ENCODE measurements around the gene SLC6A18.

Gene SLC6A18

DNA sequence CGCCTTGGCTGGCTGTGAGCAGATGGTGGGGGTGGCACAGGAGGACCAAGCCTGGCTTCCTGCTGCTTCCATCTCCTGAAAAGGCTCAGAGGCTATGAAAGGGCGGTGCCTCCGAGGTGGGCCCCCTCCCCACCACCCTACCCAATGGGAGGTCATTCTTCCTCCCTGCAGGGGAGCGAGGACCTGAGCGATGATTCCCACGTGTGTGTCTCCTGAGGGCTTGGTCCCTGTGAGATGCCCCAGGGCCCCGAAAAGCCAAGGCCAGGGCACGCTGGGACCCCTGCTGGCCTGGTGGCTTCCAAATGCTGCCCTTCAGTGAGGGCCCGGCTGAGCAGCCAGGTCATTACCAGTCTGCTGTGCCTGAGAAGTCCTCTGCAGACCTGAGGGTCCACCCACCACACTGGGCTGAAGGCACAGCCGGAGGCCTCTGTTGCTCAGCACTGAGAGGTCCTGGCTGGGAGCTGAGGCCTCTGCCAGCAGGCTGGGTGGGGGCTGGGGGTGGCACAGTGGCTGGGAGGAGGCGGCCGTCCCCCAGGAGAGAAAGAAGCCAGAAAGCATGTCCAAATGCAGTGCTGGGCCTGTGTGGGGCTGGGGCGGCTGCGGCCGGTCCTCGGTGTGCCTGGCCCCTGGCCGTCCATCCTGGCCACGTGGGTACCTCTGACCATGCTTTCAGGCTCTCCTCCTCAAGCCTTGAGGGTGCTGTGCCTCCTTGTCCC is 37.8 kb upstream of the SLC6A18 start:
- peak in 1 of 3 experiments; percentile 24 for DNase-seq

DNA sequence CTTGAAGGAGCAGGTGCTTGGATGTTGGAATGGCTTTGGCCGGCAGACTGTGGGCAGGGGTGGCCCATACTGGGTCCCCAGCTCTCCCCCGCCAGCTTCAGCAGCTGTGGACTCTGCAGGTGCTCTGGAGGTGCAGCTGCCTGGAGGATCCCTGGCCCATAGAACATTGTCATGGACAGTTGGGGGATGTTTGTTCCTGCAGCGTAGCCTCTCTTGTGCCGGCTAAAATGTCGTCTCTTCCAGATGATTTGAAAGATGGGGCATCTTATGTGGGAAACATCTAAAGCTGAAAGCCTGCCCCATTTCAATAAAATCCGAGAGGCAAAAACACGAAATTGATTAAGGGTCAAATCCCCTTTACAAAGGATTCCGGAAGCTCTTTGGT is 37.2 kb upstream of the SLC6A18 start:
- no peak for DNase-seq

DNA sequence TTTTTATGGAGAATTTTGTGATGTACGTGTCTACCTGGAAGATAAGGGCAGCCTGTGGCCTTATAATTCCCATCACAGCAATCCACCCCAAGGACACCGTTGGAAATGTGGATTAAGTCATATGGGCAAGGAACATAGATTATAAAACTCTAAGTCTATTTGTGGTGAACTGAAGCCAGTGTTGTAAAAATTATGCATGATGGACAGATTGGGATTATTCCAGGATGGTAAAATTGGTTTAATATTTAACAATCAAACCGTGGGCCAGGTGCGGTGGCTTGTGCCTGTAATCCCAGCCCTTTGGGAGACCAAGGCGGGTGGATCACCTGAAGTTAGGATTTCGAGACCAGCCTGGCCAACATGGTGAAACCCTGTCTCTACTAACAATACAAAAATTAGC is 36.7 kb upstream of the SLC6A18 start:
- no peak for DNase-seq

DNA sequence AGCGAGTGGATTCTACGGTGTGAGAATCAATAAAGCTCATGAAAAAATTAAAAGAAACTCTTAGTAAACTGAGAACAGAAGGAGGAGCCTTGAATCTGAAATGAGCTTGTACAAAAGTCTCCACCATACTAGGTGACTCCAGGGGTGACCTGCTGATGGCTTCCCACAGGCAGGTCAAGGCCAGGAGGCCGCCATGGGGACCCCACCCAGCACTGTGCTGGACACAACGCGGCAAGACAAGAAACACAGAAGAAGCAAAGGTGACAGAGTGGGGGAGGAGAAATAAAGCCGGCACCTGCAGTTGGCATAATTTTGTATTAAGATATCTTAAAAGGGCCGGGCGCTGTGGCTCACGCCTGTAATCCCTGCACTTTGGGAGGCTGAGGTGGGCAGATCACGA is 35.9 kb upstream of the SLC6A18 start:
- no peak for DNase-seq

DNA sequence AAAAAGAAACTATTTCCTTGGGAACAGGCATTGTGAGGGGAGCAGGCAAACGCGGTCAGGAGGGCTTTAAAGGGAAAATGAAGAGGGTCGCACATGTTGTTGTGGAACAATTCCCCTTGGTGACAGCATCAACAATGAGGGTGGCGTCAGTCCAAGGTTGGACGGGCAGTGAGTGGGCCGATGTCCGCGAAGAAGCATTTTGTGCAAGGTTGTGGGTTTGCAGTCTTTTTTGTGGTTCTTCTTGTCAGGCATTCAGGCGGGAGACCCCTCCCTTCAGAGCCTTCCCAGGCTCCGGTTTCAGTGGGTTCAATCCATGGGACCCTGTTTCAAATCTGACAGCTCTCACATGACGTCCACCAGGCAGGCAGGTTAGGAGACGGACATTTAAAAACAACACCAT is 34.9 kb upstream of the SLC6A18 start:
- DNase-seq: no peak

DNA sequence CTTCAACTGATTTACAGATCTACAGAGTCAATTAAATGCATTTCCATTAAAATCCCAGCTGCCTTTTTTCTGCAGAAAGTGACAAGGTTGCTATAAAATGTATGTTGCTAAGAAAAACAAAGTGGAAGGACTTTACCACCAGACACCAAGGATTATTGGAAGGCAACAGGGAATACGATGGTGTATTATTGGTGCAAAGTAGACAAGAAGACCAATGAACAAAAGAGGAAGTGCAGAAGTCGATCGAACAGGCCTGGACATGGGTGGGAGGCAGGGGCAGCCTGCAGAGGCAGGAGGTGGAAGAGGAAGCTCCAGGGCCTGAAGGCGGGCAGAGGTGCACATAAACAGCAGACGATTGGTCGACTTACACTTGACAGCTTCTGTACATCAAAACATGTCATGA is 34.3 kb upstream of the SLC6A18 start:
- DNase-seq: no peak

DNA sequence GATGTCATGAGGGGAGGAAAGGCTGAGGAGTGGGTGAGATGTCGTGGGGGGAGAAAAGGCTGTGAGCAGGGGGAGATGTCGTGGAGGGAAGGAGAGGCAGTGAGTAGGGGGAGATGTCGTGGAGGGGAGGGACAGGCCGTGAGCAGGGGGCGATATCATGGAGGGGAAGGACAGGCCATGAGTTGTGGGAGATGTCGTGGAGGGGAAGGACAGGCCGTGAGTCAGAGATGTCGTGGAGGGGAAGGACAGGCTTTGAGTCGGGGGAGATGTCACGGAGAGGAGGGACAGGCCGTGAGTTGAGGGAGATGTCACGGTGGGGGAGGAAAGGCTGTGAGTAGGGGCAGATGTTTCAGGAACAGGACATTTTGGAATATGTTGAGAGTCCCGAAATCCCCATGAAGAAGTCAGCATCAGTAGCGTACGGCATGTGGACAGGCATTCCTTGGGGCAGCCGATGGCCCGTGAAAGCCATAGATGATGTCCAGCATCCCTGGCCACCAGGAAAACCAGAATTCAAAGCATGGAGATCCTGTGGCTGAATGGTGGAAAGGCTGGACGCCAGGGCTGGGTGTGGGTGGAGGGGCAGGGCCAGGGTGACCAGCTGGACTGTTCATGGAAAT is 32.1 kb upstream of the SLC6A18 start:
- DNase-seq: no peak

DNA sequence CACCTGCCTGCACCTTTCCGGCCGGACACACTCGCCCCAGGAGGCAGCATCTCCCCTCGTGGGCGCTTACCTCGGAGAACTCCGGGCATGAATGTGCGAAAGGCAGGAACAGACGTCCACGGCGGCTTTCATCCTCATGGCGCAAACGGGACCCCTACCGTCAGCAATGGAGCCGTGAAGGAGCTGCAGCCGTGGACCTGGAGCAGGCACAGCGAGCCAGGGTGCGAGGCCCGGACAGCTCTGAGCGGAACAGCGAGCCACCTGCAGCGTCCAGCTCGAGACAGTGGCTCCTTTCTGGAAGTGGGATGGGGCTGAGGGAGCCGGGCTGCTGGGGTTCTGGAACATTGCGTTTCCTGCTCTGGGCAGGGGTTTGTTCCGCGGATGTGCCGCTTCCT is 31.6 kb upstream of the SLC6A18 start:
- DNase-seq: no peak

DNA sequence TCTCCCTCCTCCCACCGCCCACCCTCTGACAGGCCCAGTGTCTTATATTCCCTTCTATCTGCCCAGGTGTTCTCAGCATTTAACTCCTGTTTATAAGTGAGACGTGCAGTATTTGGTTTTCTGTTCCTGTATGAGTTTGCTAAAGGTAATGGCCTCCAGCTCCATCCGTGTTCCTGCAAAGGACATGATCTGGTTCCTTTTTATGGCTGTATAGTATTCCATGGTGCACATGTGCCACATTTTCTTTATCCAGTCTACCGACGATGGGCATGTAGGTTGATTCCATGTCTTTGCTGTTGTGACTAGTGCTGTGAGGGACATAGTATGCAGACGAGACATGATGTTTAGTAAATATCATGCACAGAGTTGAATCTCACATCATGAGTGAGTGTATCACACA is 30.8 kb upstream of the SLC6A18 start:
- DNase-seq: no peak

DNA sequence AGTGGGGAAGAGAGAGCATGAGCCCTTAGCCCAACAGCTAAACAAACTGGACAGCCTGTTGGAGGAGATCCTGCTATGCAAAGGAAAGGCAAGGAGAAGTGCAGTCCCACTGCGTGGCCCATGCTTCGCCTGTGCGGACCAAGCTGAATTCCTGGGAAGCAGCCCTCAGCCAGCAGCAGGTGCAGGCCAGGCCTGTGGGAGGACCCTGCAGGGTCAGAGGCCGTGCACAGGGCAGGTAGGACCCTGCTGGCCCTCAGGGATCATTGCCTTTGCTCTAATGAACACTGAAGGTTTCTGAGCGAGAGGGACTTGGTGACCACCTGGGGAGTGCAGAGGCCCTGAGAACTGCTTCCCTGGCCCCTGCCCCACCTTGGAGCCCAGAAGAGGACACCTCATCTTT is 29.7 kb upstream of the SLC6A18 start:
- no peak for DNase-seq

DNA sequence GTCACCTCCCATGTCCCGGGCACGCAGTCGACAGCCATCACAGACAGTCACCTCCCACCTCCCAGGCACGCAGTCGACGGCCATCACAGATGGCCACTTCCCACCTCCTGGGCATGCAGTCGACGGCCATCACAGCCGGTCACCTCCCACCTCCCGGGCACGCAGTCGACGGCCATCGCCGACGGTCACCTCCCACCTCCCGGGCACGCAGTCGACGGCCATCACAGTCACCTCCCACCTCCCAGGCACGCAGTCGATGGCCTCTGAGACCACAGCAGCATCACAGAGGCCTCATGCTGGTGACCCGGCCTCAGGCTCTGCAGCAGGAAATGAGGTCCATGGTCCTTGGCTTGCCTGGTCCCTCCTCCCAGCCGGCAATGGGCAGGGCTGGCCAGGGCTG is 29.3 kb upstream of the SLC6A18 start:
- DNase-seq: no peak

DNA sequence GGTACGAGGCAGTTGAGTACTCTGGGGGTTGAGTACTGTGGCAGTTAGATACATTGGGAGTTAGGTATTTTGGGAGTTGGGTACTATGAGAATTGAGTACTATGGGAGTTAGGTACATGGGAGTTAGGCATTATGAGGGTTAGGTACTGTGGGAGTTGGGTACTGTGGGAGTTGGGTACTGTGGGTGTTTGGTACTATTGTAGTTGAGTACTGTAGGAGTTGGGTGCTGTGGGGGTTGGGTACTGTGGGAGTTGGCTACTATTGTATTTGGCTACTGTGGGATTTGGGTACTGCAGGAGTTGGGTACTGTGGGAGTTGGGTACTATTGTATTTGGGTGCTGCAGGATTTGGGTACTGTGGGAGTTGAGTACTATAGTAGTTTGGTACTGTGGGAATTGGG is 28.6 kb upstream of the SLC6A18 start:
- DNase-seq: no peak

DNA sequence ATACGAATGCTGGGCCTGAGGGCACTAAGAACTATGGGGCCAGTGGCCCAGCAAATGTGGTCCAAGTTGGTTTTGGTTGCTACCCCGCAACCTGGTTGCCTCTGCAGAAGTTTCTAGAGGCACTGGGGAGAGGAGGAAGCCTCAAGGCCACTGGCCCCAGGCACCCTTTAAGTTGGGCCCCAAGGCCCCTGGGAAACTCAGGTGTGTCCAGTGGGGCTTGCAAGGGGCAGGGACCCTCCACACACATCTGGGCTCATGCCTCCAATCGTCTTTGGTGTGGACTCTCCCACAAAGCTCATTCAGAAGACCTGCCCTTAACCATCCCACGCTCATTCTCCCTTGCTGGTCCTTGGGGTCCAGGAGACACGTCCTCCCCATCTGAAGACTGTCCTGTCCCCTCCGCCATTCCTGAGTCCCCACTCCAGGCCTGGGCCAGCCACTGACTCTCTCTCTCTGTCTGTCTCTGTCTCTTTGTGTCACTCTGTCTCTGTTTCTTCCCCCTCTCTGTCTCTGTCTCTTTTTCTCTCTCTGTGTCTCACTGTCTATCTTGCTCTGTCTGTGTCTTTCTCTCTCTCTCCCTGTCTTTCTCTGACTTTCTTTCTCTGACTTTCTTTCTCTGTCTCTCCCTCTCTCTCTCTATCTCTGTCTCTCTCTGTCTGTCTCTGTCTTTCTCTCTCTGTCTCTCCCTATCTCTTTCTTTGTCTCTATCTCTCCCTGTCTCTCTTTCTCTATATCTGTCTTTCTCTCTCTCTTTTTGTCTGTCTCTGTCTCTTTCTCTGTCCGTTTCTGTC is 27.1 kb upstream of the SLC6A18 start:
- no peak for DNase-seq

DNA sequence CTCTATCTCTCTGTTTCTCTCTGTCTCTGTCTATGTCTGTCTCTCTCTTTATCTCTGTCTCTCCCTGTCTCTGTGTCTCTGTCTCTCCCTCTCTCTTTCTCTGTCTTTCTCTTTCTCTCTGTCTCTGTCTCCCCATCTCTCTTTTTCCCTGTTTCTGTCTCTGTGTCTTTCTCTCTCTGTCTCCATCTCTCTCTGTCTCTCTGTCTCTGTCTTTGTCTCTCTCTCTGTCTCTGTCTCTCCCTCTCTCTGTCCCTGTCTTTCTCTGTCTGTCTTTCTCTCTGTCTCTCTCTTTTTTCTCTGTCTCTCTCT is 25.9 kb upstream of the SLC6A18 start:
- no peak for DNase-seq

DNA sequence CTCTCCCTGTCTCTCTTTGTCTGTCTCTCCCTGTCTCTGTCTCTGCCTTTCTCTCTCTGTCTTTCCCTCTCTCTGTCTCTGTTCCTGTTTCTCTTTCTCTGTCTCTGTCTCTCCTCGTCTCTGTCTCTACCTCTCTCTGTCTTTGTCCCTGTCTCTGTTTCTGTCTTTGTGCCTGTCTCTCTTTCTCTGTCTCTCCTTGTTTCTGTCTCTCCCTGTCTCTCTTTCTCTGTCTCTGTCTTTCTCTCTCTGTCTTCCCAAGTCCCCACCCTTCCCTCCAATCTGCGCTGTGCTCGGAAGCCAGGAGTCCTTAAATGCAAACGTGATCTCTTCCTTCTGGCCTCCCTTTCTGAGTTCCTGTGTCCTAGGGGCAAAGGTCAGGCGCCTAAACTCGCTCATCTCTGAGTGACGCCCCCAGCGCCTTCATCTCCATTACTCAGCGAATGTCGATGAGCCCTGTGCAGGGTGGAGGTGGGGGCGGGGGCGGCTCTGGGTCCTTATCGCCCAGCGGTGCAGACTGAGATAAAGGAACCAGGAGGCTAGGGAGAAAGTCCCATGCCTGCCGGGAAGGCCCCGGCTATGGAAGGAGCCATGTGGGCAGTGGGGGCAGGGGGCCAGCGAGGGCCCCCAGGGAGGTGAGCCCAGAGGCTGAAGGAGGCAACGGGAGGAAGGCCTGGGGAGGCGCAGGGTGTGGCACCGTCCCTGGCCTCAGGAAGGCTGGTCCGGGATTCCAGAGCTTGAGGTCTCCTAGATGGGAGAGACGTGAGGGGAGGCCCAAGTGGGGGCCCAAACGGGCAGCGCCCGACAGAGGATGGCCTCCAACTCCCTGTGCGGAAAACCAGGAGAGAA is 25.3 kb upstream of the SLC6A18 start:
- DNase-seq: peak in 1 of 3 experiments; percentile 20

DNA sequence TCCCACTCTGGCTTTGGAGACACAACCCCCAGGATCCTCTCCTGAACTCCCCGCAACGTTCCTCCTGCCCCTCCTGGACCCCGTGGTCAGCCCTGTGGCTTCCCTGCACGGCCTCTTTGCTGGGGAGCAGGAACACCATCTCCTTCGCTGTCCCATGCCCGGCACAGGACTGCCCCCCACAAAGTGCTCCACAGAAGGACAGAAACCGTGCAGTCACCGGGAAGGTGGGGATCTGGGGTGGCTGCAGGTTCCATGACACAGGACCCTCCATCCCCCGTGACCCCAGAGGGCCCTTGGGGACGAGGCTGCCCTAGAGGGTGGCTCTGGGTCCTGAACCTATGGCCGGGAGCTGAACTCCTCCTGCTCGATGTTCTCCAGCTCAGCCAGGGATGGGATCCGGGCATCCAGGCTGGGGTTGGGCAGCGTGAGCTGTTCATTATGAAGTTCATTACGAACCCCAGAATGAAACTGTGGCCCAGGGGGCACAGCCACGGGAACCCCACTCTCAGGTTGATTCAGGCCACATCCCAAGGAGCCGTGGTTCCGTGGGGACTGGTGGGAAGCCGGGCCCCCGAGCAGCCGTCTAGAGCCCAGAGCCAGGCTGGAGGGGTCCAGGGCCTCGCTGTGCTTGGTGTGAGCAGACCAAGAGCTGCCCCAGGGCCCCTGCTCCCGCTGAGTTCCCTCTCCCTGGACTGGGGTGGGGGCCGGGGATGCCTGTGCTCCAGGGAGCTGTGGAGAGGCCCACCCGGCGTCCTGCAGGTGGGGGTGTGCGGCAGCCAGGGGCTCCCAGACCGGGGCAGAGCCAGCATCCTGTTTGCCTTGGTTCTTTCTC is 24.5 kb upstream of the SLC6A18 start:
- DNase-seq: no peak

DNA sequence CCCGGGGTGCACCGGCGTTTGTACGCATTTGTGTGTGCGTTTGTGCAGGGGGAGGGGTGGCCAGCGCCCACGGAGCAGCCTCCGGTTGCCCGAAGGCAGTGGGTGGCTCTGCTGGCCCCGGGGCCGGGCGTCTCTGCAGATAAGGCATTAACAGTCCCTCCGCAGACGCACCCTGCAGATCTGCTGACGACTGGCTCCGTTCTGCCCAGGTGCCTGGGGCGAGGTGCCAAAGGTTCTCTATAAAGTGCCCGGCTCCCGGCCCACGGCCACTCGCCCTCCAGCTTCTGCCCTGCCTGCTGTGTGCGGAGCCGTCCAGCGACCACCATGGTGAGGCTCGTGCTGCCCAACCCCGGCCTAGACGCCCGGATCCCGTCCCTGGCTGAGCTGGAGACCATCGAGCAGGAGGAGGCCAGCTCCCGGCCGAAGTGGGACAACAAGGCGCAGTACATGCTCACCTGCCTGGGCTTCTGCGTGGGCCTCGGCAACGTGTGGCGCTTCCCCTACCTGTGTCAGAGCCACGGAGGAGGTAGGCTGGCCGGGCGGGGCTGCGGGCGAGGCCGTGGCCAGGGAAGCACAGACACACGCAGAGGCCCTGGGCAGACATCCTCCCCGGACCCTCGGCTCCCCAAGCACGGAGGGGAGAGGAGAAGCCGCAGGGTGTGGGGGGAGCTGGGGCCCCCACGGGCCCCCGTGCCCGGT is 23.7 kb upstream of the SLC6A18 start, which contains the start of gene SLC6A19:
Gene SLC6A19, plus strand, starts transcription at position 269 of the 699 bp plus-strand sequence. Its CDS starts 56 bp downstream, at position 325.
- peak in 2 of 3 experiments; percentile 57 to 66 for DNase-seq

DNA sequence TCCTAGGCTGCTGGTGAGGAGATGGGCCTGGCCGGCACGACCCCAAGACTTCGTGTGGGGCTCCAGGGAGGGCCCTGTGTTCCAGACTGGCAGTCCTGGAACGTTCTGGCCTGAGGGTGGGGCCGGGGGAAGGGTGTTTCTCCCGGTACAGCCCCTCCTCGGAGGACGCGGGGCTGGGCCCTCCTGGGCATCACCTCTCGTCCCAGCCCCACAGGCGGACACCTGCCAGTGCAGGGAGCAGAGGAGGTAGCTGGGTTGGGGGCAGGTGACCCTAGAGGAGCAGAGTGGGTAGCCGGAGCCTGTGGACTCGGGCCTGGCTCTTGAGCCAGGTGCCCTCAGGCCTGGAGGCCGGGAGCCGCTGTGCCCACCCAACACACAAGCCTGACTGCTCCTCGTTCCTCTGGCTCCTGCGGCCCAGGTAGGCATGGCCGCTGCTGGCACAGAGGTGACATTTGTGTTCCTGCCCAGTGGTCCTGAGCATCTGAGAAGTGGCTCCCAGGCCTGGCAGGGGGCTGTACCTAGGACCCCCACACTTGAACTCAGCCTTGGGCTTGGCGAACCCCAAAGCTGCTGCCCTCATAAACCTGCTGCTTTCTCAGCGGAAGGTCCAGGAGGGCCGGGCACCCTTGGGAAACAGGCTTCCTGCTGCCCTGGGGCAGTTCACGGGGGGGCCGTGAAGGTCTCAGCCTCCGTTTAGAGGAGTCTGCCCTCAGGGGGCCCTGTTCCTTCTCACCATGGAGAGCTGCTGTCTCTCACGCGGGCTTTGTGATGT is 23.0 kb upstream of the SLC6A18 start:
- no peak for DNase-seq

DNA sequence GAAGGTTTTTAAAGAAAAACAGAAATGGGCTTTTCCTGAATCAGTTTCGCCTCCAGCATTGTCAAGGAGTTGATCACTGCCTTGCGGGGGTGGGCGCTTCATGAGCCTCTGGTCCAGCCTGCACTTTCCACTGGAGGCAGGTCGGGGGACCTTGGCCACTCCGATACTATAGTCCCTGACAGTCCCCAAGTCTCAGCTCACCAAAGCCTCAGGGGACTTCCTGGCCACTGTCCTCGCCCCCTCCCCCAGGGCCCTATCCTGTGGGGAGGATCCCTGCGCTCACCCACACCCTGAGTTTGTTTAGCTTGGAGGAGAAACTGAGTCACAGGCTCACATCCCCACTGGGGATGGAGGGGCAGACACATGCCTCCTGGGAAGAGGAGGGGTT is 22.4 kb upstream of the SLC6A18 start:
- DNase-seq: no peak

DNA sequence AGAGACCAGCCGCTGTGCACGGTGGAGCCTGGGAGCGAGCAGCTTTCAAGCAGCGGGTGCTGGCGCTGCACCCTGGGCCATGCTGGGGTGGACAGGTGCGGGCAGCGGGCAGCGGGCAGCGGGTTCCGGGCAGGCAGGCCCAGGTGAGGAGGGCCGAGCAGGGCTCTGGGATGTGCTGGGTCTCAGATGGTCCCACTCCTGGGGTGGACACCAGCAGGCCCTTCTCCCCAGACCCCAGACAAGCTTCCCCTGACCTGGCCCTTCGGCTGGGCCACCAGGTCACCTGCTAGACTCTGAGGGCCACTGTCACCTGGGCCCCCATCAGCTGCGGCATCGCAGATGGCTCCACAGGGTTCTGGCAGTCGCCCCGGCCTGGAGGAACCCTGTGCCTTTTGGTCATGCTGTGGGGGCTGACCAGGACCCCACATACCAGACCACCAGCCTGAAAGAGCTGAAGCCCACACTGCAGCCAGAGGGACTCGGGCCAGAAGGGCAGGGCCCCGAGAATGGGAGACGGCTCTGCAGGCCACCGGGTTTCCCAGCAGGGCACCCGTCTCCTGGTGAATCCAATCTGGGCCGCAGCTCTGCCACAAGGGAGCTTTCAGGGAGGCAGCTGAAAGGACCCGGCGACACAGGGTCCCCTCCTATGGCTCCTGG is 21.7 kb upstream of the SLC6A18 start:
- DNase-seq: no peak

Data from NCI-H1417 (cell line).